ENCODE measurements around the gene MYLK3. TPM values are rescaled to one million over a fixed set of nuclear protein-coding genes. Genes with fewer than 3 reads are reported as not detected.

The MYLK3 gene
- total RNA-seq, 1 donor from 2014 or later, result under 0.01 TPM

- DNase-seq (ENCODE audit: low read depth in 2 of 2), result no peak
Measured at GRCh38 chr16:46727630-46728029, 20.5 kb downstream of the MYLK3 start.

- DNase-seq (ENCODE audit: low read depth in 2 of 2), result no peak
Measured at GRCh38 chr16:46727184-46727583, 21.0 kb downstream of the MYLK3 start.

GRCh38 chr16:46721885-46722284 is 26.3 kb downstream of the MYLK3 start:
- no peak for DNase-seq (ENCODE audit: low read depth in 2 of 2)

- no peak for DNase-seq (ENCODE audit: low read depth in 2 of 2)
Measured at GRCh38 chr16:46720619-46721018, 27.5 kb downstream of the MYLK3 start.

- no peak for DNase-seq (ENCODE audit: low read depth in 2 of 2)
Measured at GRCh38 chr16:46719528-46719927, 28.6 kb downstream of the MYLK3 start.

GRCh38 chr16:46718214-46718613 is 29.9 kb downstream of the MYLK3 start:
- DNase-seq (ENCODE audit: low read depth in 2 of 2), result no peak

GRCh38 chr16:46717692-46718091 is 30.5 kb downstream of the MYLK3 start:
- DNase-seq (ENCODE audit: low read depth in 2 of 2), result no peak

GRCh38 chr16:46715769-46716305 is 32.3 kb downstream of the MYLK3 start:
- peak in 1 of 2 donors; percentile 65 for DNase-seq (ENCODE audit: low read depth in 2 of 2)

GRCh38 chr16:46714797-46715591 is 33.1 kb downstream of the MYLK3 start:
- DNase-seq (ENCODE audit: low read depth in 2 of 2), result no peak

- DNase-seq (ENCODE audit: low read depth in 2 of 2), result no peak
Measured at GRCh38 chr16:46713634-46714033, 34.5 kb downstream of the MYLK3 start.

- DNase-seq (ENCODE audit: low read depth in 2 of 2), result no peak
Measured at GRCh38 chr16:46712911-46713310, 35.2 kb downstream of the MYLK3 start.

- no peak for DNase-seq (ENCODE audit: low read depth in 2 of 2)
Measured at GRCh38 chr16:46711106-46712058, 36.8 kb downstream of the MYLK3 start.

- peak in 1 of 2 donors; percentile 4 for DNase-seq (ENCODE audit: low read depth in 2 of 2)
Measured at GRCh38 chr16:46709469-46710005, 38.6 kb downstream of the MYLK3 start.

- DNase-seq (ENCODE audit: low read depth in 2 of 2), result no peak
Measured at GRCh38 chr16:46706642-46707041, 41.5 kb downstream of the MYLK3 start.

GRCh38 chr16:46702030-46702429 is 46.1 kb downstream of the MYLK3 start:
- no peak for DNase-seq (ENCODE audit: low read depth in 2 of 2)

GRCh38 chr16:46701615-46702014 is 46.5 kb downstream of the MYLK3 start:
- no peak for DNase-seq (ENCODE audit: low read depth in 2 of 2)

- no peak for DNase-seq (ENCODE audit: low read depth in 2 of 2)
Measured at GRCh38 chr16:46700048-46700447, 48.1 kb downstream of the MYLK3 start.

GRCh38 chr16:46696957-46697356 is 51.2 kb downstream of the MYLK3 start:
- DNase-seq (ENCODE audit: low read depth in 2 of 2), result no peak

- DNase-seq (ENCODE audit: low read depth in 2 of 2), result no peak
Measured at GRCh38 chr16:46695937-46696336, 52.2 kb downstream of the MYLK3 start.

GRCh38 chr16:46693598-46693997 is 54.5 kb downstream of the MYLK3 start:
- no peak for DNase-seq (ENCODE audit: low read depth in 2 of 2)

GRCh38 chr16:46691726-46692125 is 56.4 kb downstream of the MYLK3 start:
- DNase-seq (ENCODE audit: low read depth in 2 of 2), result peak; percentile 10 to 35
